ENCODE data around the gene SLC25A14.

SLC25A14 gene

GRCh38 chrX:130414800-130415199 is 75.1 kb downstream of the SLC25A14 start:
- H3K27me3 ChIP-seq (ENCODE audit: insufficient read depth, low read length), result no peaks in the 10 kb centered on the region

GRCh38 chrX:130415201-130415600 is 75.5 kb downstream of the SLC25A14 start:
- no CpG with 5 or more reads among the region's 7 CpGs for WGBS (ENCODE audit: extremely low coverage, insufficient coverage, insufficient read length)
- Histone ChIP-seq H3K18ac (ENCODE audit: low read length) (no peak overlapping the region), H4K91ac (ENCODE audit: low read depth, low read length) (no peak overlapping the region)

More at GRCh38 chrX:130414800-130415199, 75.1 kb downstream of the SLC25A14 start:
- Histone ChIP-seq H2BK5ac (ENCODE audit: low read depth, low read length, poor library complexity) (no peak overlapping the region), H3K27ac (ENCODE audit: low read depth, low read length) (no peak overlapping the region), H3K4me2 (ENCODE audit: low read length) (no peak overlapping the region), H3K4me3 (ENCODE audit: low read depth, low read length) (no peak overlapping the region), H3K79me2 (ENCODE audit: control insufficient read depth, insufficient read depth, low read length, poor library complexity) (no peaks in the 10 kb centered on the region), H2BK120ac (ENCODE audit: insufficient read depth, low read length, poor library complexity) (no peak overlapping the region), H4K91ac (ENCODE audit: low read depth, low read length) (no peak overlapping the region), H3K23ac (ENCODE audit: low read length) (no peak overlapping the region), H3K79me1 (ENCODE audit: low read length) (no peaks in the 10 kb centered on the region), H2AK5ac (ENCODE audit: low read length) (no peak overlapping the region), H3K4ac (ENCODE audit: low read depth, low read length) (no peak overlapping the region), H3K9ac (ENCODE audit: low read length) (no peak overlapping the region), H4K12ac (ENCODE audit: low read depth, low read length) (no peak overlapping the region), H4K8ac (ENCODE audit: low read depth, low read length) (no peak overlapping the region), H3K9me3 (ENCODE audit: insufficient read depth, low read depth, low read length) (no peaks in the 10 kb centered on the region), H3K14ac (ENCODE audit: low read length) (no peak overlapping the region), H3K36me3 (ENCODE audit: control insufficient read depth in 1 of 2, insufficient read depth in 2 of 2, low read length in 2 of 2) (peaks cover 11 to 13% of the 10 kb centered on the region in 2 experiments), H2AFZ (ENCODE audit: insufficient read depth, low read length, poor library complexity) (no peak overlapping the region), H3K4me1 (ENCODE audit: control insufficient read depth in 1 of 2, insufficient read depth in 2 of 2, low read length in 2 of 2) (no peaks in the 10 kb centered on the region), H2BK12ac (ENCODE audit: low read length) (no peak overlapping the region), H3K18ac (ENCODE audit: low read length) (no peak overlapping the region)
- WGBS (ENCODE audit: extremely low coverage, insufficient coverage, insufficient read length), result no CpG with 5 or more reads among the region's 5 CpGs
- no peak for DNase-seq

GRCh38 chrX:130416785-130417184 is 77.1 kb downstream of the SLC25A14 start:
- Histone ChIP-seq H3K79me2 (ENCODE audit: control insufficient read depth, insufficient read depth, low read length, poor library complexity) (no peaks in the 10 kb centered on the region), H4K8ac (ENCODE audit: low read depth, low read length) (no peak overlapping the region), H3K23ac (ENCODE audit: low read length) (no peak overlapping the region), H3K4ac (ENCODE audit: low read depth, low read length) (no peak overlapping the region), H3K4me2 (ENCODE audit: low read length) (no peak overlapping the region), H3K27ac (ENCODE audit: low read depth, low read length) (no peak overlapping the region), H4K91ac (ENCODE audit: low read depth, low read length) (no peak overlapping the region), H2AK5ac (ENCODE audit: low read length) (no peak overlapping the region), H3K14ac (ENCODE audit: low read length) (no peak overlapping the region), H3K79me1 (ENCODE audit: low read length) (no peaks in the 10 kb centered on the region), H2AFZ (ENCODE audit: insufficient read depth, low read length, poor library complexity) (no peak overlapping the region), H2BK120ac (ENCODE audit: insufficient read depth, low read length, poor library complexity) (no peak overlapping the region), H3K4me3 (ENCODE audit: low read depth, low read length) (no peak overlapping the region), H3K18ac (ENCODE audit: low read length) (no peak overlapping the region), H3K9me3 (ENCODE audit: insufficient read depth, low read depth, low read length) (no peaks in the 10 kb centered on the region), H2BK12ac (ENCODE audit: low read length) (no peak overlapping the region), H4K12ac (ENCODE audit: low read depth, low read length) (no peak overlapping the region), H3K36me3 (ENCODE audit: control insufficient read depth in 1 of 2, insufficient read depth in 2 of 2, low read length in 2 of 2) (peaks cover 6 to 8% of the 10 kb centered on the region in 2 experiments), H3K9ac (ENCODE audit: low read length) (no peak overlapping the region), H3K27me3 (ENCODE audit: insufficient read depth, low read length) (no peaks in the 10 kb centered on the region), H3K4me1 (ENCODE audit: control insufficient read depth in 1 of 2, insufficient read depth in 2 of 2, low read length in 2 of 2) (no peaks in the 10 kb centered on the region), H2BK5ac (ENCODE audit: low read depth, low read length, poor library complexity) (no peak overlapping the region)
- DNase-seq, result no peak
- no CpG with 5 or more reads among the region's 4 CpGs for WGBS (ENCODE audit: extremely low coverage, insufficient coverage, insufficient read length)

More at GRCh38 chrX:130415201-130415600, 75.5 kb downstream of the SLC25A14 start:
- peaks cover 9 to 13% of the 10 kb centered on the region in 2 experiments for H3K36me3 ChIP-seq (ENCODE audit: control insufficient read depth in 1 of 2, insufficient read depth in 2 of 2, low read length in 2 of 2)
- H3K4me2 ChIP-seq (ENCODE audit: low read length), result no peak overlapping the region
- H2BK120ac ChIP-seq (ENCODE audit: insufficient read depth, low read length, poor library complexity), result no peak overlapping the region
- no peak overlapping the region for H3K9ac ChIP-seq (ENCODE audit: low read length)
- no peak overlapping the region for H2AFZ ChIP-seq (ENCODE audit: insufficient read depth, low read length, poor library complexity)
- no peaks in the 10 kb centered on the region for H3K79me2 ChIP-seq (ENCODE audit: control insufficient read depth, insufficient read depth, low read length, poor library complexity)
- H3K79me1 ChIP-seq (ENCODE audit: low read length), result no peaks in the 10 kb centered on the region
- H3K14ac ChIP-seq (ENCODE audit: low read length), result no peak overlapping the region
- no peaks in the 10 kb centered on the region for H3K9me3 ChIP-seq (ENCODE audit: insufficient read depth, low read depth, low read length)
- no peak overlapping the region for H3K4me3 ChIP-seq (ENCODE audit: low read depth, low read length)
- H3K4ac ChIP-seq (ENCODE audit: low read depth, low read length), result no peak overlapping the region
- no peak overlapping the region for H3K23ac ChIP-seq (ENCODE audit: low read length)
- no peak overlapping the region for H2BK5ac ChIP-seq (ENCODE audit: low read depth, low read length, poor library complexity)
- no peaks in the 10 kb centered on the region for H3K4me1 ChIP-seq (ENCODE audit: control insufficient read depth in 1 of 2, insufficient read depth in 2 of 2, low read length in 2 of 2)
- no peak for DNase-seq
- no peak overlapping the region for H4K12ac ChIP-seq (ENCODE audit: low read depth, low read length)
- H2AK5ac ChIP-seq (ENCODE audit: low read length), result no peak overlapping the region
- no peak overlapping the region for H4K8ac ChIP-seq (ENCODE audit: low read depth, low read length)
- H3K27me3 ChIP-seq (ENCODE audit: insufficient read depth, low read length), result no peaks in the 10 kb centered on the region
- no peak overlapping the region for H2BK12ac ChIP-seq (ENCODE audit: low read length)
- no peak overlapping the region for H3K27ac ChIP-seq (ENCODE audit: low read depth, low read length)

- no peak overlapping the region for H2AFZ ChIP-seq (ENCODE audit: insufficient read depth, low read length, poor library complexity)
- H4K91ac ChIP-seq (ENCODE audit: low read depth, low read length), result no peak overlapping the region
- H3K27me3 ChIP-seq (ENCODE audit: insufficient read depth, low read length), result no peaks in the 10 kb centered on the region
- no peak overlapping the region for H3K27ac ChIP-seq (ENCODE audit: low read depth, low read length)
- no peak overlapping the region for H2AK5ac ChIP-seq (ENCODE audit: low read length)
- no peak for DNase-seq
- H3K4me2 ChIP-seq (ENCODE audit: low read length), result no peak overlapping the region
- no peak overlapping the region for H3K4me3 ChIP-seq (ENCODE audit: low read depth, low read length)
- no peaks in the 10 kb centered on the region for H3K79me1 ChIP-seq (ENCODE audit: low read length)
- H3K79me2 ChIP-seq (ENCODE audit: control insufficient read depth, insufficient read depth, low read length, poor library complexity), result no peaks in the 10 kb centered on the region
- no peak overlapping the region for H3K14ac ChIP-seq (ENCODE audit: low read length)
- H3K9ac ChIP-seq (ENCODE audit: low read length), result no peak overlapping the region
- H2BK12ac ChIP-seq (ENCODE audit: low read length), result no peak overlapping the region
- H3K18ac ChIP-seq (ENCODE audit: low read length), result no peak overlapping the region
- peaks cover 2 to 3% of the 10 kb centered on the region in 2 experiments for H3K36me3 ChIP-seq (ENCODE audit: control insufficient read depth in 1 of 2, insufficient read depth in 2 of 2, low read length in 2 of 2)
- H2BK5ac ChIP-seq (ENCODE audit: low read depth, low read length, poor library complexity), result no peak overlapping the region
- H3K4me1 ChIP-seq (ENCODE audit: control insufficient read depth in 1 of 2, insufficient read depth in 2 of 2, low read length in 2 of 2), result no peaks in the 10 kb centered on the region
- H4K12ac ChIP-seq (ENCODE audit: low read depth, low read length), result no peak overlapping the region
- H3K4ac ChIP-seq (ENCODE audit: low read depth, low read length), result no peak overlapping the region
- no peaks in the 10 kb centered on the region for H3K9me3 ChIP-seq (ENCODE audit: insufficient read depth, low read depth, low read length)
- no peak overlapping the region for H2BK120ac ChIP-seq (ENCODE audit: insufficient read depth, low read length, poor library complexity)
- H4K8ac ChIP-seq (ENCODE audit: low read depth, low read length), result no peak overlapping the region
- no peak overlapping the region for H3K23ac ChIP-seq (ENCODE audit: low read length)
- WGBS (ENCODE audit: extremely low coverage, insufficient coverage, insufficient read length), result no CpG with 5 or more reads among the region's 2 CpGs
Measured at GRCh38 chrX:130418066-130418465, 78.3 kb downstream of the SLC25A14 start.

Measured in trophoblast cell (in vitro differentiated cells and primary cell).